Endothelial cell of umbilical vein (primary cell): ENCODE results near the gene WRNIP1. TPM values are rescaled to one million over a fixed set of nuclear protein-coding genes. Genes with fewer than 3 reads are reported as not detected.

Experiments used
- BruUV-seq: library from RNA; stranded (reverse); fragments of 400-500 nt; replicated peaks from 2 replicates; lab custom pipeline; 2021; lab: Mats Ljungman, UMichigan
- CTCF ChIA-PET: fragments of 300-600, 350-600 bp; sonication (Branson Sonifier 250); formaldehyde crosslinking; loops from one replicate; lab custom pipeline; 2021; ENCODE audit warnings: antibody characterized with exemption, inconsistent platforms; lab: Charles Lee
- POLR2A ChIA-PET: fragments of 300-600, 350-600 bp; sonication (Branson Sonifier 250); formaldehyde crosslinking; loops from one replicate; lab custom pipeline; 2021; ENCODE audit warnings: antibody characterized with exemption, inconsistent platforms; lab: Charles Lee
- DNase-seq: peaks from one replicate; pipeline ENCODE4 v3.0.0-alpha.2; 2011; ENCODE audit warnings: low read depth, low spot score
- FAIRE-seq: peaks from 2 replicates; lab custom pipeline; 2011; peaks lifted over from hg19 to GRCh38; lab: Jason Lieb, UNC
- H2AFZ ChIP-seq: 2 replicates; pipeline ENCODE4 v1.6.0; 2012; ENCODE audit warnings: low read depth, low read length, control low read depth, inconsistent platforms
- H3K27ac ChIP-seq: 2 replicates; pipeline ENCODE4 v1.5.1; 2011; ENCODE audit warnings: low read depth, mild to moderate bottlenecking, control low read depth, low read length, moderate library complexity; ENCODE audit not compliant: insufficient read depth
- H3K27me3 ChIP-seq, 2 experiments: 2 replicates each; pipeline versions ENCODE4 v1.6.0 to v1.6.1; 2011; ENCODE audit warnings: low read length in 2 of 2, mixed read lengths in 1 of 2; ENCODE audit not compliant: control insufficient read depth in 2 of 2, insufficient read depth in 2 of 2
- H3K36me3 ChIP-seq, 2 experiments: 2 replicates in 1 of 2; 3 replicates in 1 of 2; pipeline ENCODE4 v1.5.1; 2011; ENCODE audit warnings: low read length in 2 of 2, mild to moderate bottlenecking in 1 of 2, moderate library complexity in 1 of 2; ENCODE audit not compliant: control insufficient read depth in 2 of 2, insufficient read depth in 2 of 2; ENCODE audit errors: extremely low read depth in 1 of 2
- H3K4me1 ChIP-seq: 3 replicates; pipeline ENCODE4 v1.5.1; 2011; ENCODE audit warnings: mild to moderate bottlenecking, low read length; ENCODE audit not compliant: control insufficient read depth, insufficient read depth; ENCODE audit errors: extremely low read depth
- H3K4me2 ChIP-seq: 2 replicates; pipeline ENCODE4 v1.6.1; 2011; ENCODE audit warnings: low read length, control low read depth, mixed read lengths; ENCODE audit not compliant: insufficient read depth
- H3K4me3 ChIP-seq, 3 experiments: fragments of 200-600 bp in 1 of 3; sonication (generic), shearing (Covaris generic) in 1 of 3; replicated peaks in 1 of 3; 2 replicates each; pipeline ENCODE4 v1.5.1; 2011 to 2016; ENCODE audit warnings: control low read depth in 3 of 3, low read length in 3 of 3, mild to moderate bottlenecking in 2 of 3, inconsistent platforms in 1 of 3, low read depth in 1 of 3, moderate library complexity in 1 of 3; ENCODE audit not compliant: insufficient read depth in 1 of 3
- H3K79me2 ChIP-seq: 2 replicates; pipeline ENCODE4 v1.6.0; 2012; ENCODE audit warnings: low read length, inconsistent platforms; ENCODE audit not compliant: control insufficient read depth, insufficient read depth
- H3K9ac ChIP-seq: replicated peaks from 2 replicates; pipeline ENCODE3; 2011; ENCODE audit warnings: low read length, control low read depth; ENCODE audit not compliant: insufficient read depth; ENCODE audit errors: extremely low read depth
- H3K9me1 ChIP-seq: replicated peaks from 3 replicates; pipeline ENCODE4 v1.6.0; 2011; ENCODE audit warnings: mild to moderate bottlenecking, low read length; ENCODE audit not compliant: control insufficient read depth, insufficient read depth; ENCODE audit errors: extremely low read depth
- H3K9me3 ChIP-seq: replicated peaks from 2 replicates; pipeline ENCODE4 v1.5.1; 2012; ENCODE audit warnings: low read length, inconsistent platforms; ENCODE audit not compliant: control insufficient read depth, insufficient read depth
- H4K20me1 ChIP-seq: replicated peaks from 2 replicates; pipeline ENCODE3; 2011; ENCODE audit warnings: mild to moderate bottlenecking, low read length; ENCODE audit not compliant: control insufficient read depth, insufficient read depth; ENCODE audit errors: extremely low read depth
- EZH2 ChIP-seq: IDR thresholded peaks from 2 replicates; pipeline ENCODE4 v1.6.1; 2012; ENCODE audit warnings: borderline replicate concordance, low read depth, mild to moderate bottlenecking, moderate library complexity, low read length, inconsistent platforms; ENCODE audit not compliant: severe bottlenecking
- FOS ChIP-seq: IDR thresholded peaks from 2 replicates; pipeline ENCODE4 v1.6.1; 2011; ENCODE audit warnings: mild to moderate bottlenecking, low read length, moderate library complexity, borderline replicate concordance; ENCODE audit not compliant: insufficient read depth
- GATA2 ChIP-seq: IDR thresholded peaks from 2 replicates; pipeline ENCODE4 v1.7.0; 2011; ENCODE audit warnings: low read depth, mild to moderate bottlenecking, moderate library complexity, mixed read lengths, low read length; ENCODE audit not compliant: insufficient read length, insufficient read depth
- JUN ChIP-seq: IDR thresholded peaks from 2 replicates; pipeline ENCODE4 v1.6.1; 2011; ENCODE audit warnings: borderline replicate concordance, low read depth; ENCODE audit not compliant: insufficient read length, insufficient read depth
- MYC ChIP-seq: IDR thresholded peaks from one replicate; pipeline ENCODE4 v1.6.1; 2011; ENCODE audit warnings: mild to moderate bottlenecking, low read depth, low read length
- POLR2A ChIP-seq: IDR thresholded peaks from 2 replicates; pipeline ENCODE4 v1.6.1; 2012; ENCODE audit warnings: low read depth, mild to moderate bottlenecking, control low read depth, low read length
- POLR2AphosphoS5 ChIP-seq: IDR thresholded peaks from 2 replicates; pipeline ENCODE4 v1.6.1; 2012; ENCODE audit warnings: low read depth, mild to moderate bottlenecking, control low read depth, low read length, moderate library complexity; ENCODE audit not compliant: insufficient read depth
- dilution Hi-C: fragments of 300-500 bp; cut with MboI; formaldehyde crosslinking; loops from one replicate; pipeline ENCODE4 v1.15.0; 2019; ENCODE audit warnings: low sequenced_read_pairs; ENCODE audit not compliant: extremely low pct_ligation_motif_present
- intact Hi-C: fragments of 100-400 bp; cut with micrococcal nuclease; formaldehyde crosslinking; loops from one replicate; pipeline ENCODE4 v1.10.0; 2022
- polyA plus RNA-seq, 4 experiments: library from polyadenylated mRNA; depleted of rRNA in 3 of 4; stranded (reverse) in 3 of 4; unstranded in 1 of 4; fragments of >200 nt; gene quantifications; 2 replicates each; pipeline versions ENCODE4 v1.2.1 to v1.2.3, GENCODE V29; 2011 to 2012; ENCODE audit warnings: missing spikeins in 1 of 4
- total RNA-seq: library from RNA; stranded (reverse); gene quantifications from 2 replicates; pipeline ENCODE4 v1.2.3, GENCODE V29; 2021
- TF ChIP-seq, protein P1 (sequence below): IDR thresholded peaks from 2 replicates; pipeline ENCODE4 v1.6.1; 2011; ENCODE audit not compliant: insufficient read depth, insufficient read length
- TF ChIP-seq, protein P2 (sequence below), 2 donors: IDR thresholded peaks; 1 replicate in 1 of 2; 2 replicates in 1 of 2; pipeline ENCODE4 v1.5.1; 2011; ENCODE audit warnings: low read length in 2 of 2, mild to moderate bottlenecking in 2 of 2, moderate library complexity in 2 of 2, control low read depth in 1 of 2, inconsistent platforms in 1 of 2, low read depth in 1 of 2; ENCODE audit not compliant: insufficient read depth in 1 of 2; ENCODE audit errors: extremely low read depth in 1 of 2

The WRNIP1 gene
- total and polyA plus RNA-seq, 2 donors (not counting 3 experiments of a cell fraction or from before 2014, with no cell fraction given): 50.1 to 68.9 TPM

DNA sequence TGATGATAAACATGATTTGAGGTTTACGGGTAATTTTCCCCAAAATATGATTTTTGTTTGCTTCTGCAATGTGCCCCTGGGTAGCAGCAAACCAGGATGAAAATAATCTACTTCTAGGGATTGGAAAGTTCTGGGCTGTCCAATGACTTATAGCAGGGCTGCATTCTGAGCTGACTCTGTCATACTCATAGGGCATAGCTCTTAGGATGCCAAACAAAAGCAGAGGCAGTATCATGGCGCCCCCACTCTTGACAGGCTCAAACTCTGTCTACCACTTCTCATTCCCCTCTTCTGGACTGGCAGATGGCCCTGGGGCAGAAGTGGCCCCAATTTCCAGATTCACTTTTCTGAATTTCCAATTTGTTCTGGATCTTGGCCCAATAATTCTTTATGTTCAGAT is 66.2 kb downstream of the WRNIP1 start:
- Histone ChIP-seq H3K9ac (no peak overlapping the region), H3K79me2 (no peaks in the 10 kb centered on the region), H3K27me3 (no peaks in the 10 kb centered on the region), H4K20me1 (no peaks in the 10 kb centered on the region), H3K4me2 (no peak overlapping the region), H3K9me3 (no peaks in the 10 kb centered on the region), H3K4me1 (peaks cover 16% of the 10 kb centered on the region), H3K36me3 (peaks cover 4 to 6% of the 10 kb centered on the region in 2 experiments), H3K4me3 (no peak overlapping the region), H3K27ac (no peak overlapping the region), H2AFZ (no peak overlapping the region), H3K9me1 (no peaks in the 10 kb centered on the region)
- dilution Hi-C loops: no loop called here
- CTCF ChIA-PET: interaction anchor here (2.0 kb wide), 1 partner anchor 40 kb away, joined by 8 read pairs; no protein-coding TSS in a partner anchor
- intact Hi-C loops: no loop called here
- no peak for TF ChIP-seq GATA2
- no peak for TF ChIP-seq MYC
- TF ChIP-seq, protein P1, sequence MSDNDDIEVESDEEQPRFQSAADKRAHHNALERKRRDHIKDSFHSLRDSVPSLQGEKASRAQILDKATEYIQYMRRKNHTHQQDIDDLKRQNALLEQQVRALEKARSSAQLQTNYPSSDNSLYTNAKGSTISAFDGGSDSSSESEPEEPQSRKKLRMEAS: no peak
- TF ChIP-seq, protein P2, sequence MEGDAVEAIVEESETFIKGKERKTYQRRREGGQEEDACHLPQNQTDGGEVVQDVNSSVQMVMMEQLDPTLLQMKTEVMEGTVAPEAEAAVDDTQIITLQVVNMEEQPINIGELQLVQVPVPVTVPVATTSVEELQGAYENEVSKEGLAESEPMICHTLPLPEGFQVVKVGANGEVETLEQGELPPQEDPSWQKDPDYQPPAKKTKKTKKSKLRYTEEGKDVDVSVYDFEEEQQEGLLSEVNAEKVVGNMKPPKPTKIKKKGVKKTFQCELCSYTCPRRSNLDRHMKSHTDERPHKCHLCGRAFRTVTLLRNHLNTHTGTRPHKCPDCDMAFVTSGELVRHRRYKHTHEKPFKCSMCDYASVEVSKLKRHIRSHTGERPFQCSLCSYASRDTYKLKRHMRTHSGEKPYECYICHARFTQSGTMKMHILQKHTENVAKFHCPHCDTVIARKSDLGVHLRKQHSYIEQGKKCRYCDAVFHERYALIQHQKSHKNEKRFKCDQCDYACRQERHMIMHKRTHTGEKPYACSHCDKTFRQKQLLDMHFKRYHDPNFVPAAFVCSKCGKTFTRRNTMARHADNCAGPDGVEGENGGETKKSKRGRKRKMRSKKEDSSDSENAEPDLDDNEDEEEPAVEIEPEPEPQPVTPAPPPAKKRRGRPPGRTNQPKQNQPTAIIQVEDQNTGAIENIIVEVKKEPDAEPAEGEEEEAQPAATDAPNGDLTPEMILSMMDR (IDR thresholded peaks at IDR 0.05; ENCODE audit: extremely low read depth in 1 of 2, insufficient read depth in 1 of 2, low read depth in 1 of 2, low read length in 2 of 2): no peak
- POLR2A ChIA-PET: no interaction called here
- FAIRE-seq: no peak
- no peak for DNase-seq
- BruUV-seq: no TSS peak

DNA sequence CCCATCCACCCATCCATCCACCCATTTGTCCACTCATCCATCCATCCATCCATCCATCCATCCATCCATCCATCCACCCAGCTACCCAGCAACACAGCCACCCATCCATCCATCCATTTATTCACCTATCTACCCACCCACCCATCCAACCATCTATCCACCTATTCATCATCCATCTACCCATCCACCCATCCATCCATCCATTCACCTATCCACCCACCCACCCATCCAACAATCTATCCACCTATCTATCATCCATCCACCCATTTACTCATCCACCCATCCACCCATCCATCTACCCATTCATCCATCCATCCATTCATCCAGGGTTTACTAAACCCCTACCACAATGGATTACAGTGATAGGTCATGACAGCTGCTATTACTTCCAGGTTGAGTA is 69.1 kb downstream of the WRNIP1 start:
- H3K27ac ChIP-seq: no peak overlapping the region
- no peak overlapping the region for H2AFZ ChIP-seq
- DNase-seq: no peak
- ChIA-PET CTCF (interaction anchor here (0.7 to 1.5 kb wide), 3 partner anchors 11 to 16 kb away, joined by 3 to 5 read pairs (median 3); no protein-coding TSS in a partner anchor), POLR2A (no interaction called here)
- H3K4me1 ChIP-seq: peaks cover 23% of the 10 kb centered on the region
- H3K4me2 ChIP-seq: no peak overlapping the region
- no peak overlapping the region for H3K4me3 ChIP-seq
- no peaks in the 10 kb centered on the region for H3K79me2 ChIP-seq
- no peaks in the 10 kb centered on the region for H3K9me3 ChIP-seq
- dilution Hi-C loops: no loop called here
- no peak for FAIRE-seq
- intact Hi-C loops: no loop called here
- no TSS peak for BruUV-seq
- H3K9me1 ChIP-seq: no peaks in the 10 kb centered on the region
- H3K27me3 ChIP-seq: no peaks in the 10 kb centered on the region
- H3K9ac ChIP-seq: no peak overlapping the region
- peaks cover 6% of the 10 kb centered on the region in 2 experiments for H3K36me3 ChIP-seq
- no peaks in the 10 kb centered on the region for H4K20me1 ChIP-seq
- TF ChIP-seq POLR2A (no peak), POLR2AphosphoS5 (no peak), MYC (no peak), GATA2 (no peak), JUN (no peak), EZH2 (no peak), FOS (no peak)
- TF ChIP-seq, protein P1: no peak
- TF ChIP-seq, protein P2 (IDR thresholded peaks at IDR 0.05; ENCODE audit: extremely low read depth in 1 of 2, insufficient read depth in 1 of 2, low read depth in 1 of 2, low read length in 2 of 2): no peak
